GM12892 (cell line): ENCODE data around the gene BAIAP3.

Source experiments
- POLR2A ChIP-seq: IDR thresholded peaks from 2 replicates; pipeline ENCODE4 v1.6.1; 2011; ENCODE audit warnings: low read depth, low read length, control low read depth
- TAF1 ChIP-seq: IDR thresholded peaks from 2 replicates; pipeline ENCODE4 v1.6.1; 2011; ENCODE audit warnings: low read depth, mild to moderate bottlenecking, control low read depth, low read length, borderline replicate concordance

GRCh38 chr16:1342526-1343427 is 9.3 kb downstream of the BAIAP3 start:
- TF ChIP-seq POLR2A (no peak), TAF1 (no peak)
